Progenitor cell of endocrine pancreas (in vitro differentiated cells): Measurements from ENCODE around the gene TIMP2. TPM values are rescaled to one million over a fixed set of nuclear protein-coding genes. Genes with fewer than 3 reads are reported as not detected.
"Not testable (repeated sequence)": the region's sequence is repeated elsewhere in the genome, so short reads cannot be mapped to it uniquely, and the experiment has no call there.

Experiments
- DNase-seq: peaks from one replicate; pipeline ENCODE4 v3.0.0; 2021; ENCODE audit warnings: low spot score; ENCODE audit not compliant: unreplicated experiment
- H3K27ac Mint-ChIP-seq: 2 replicates; pipeline ENCODE4 v1.8.0; 2021; ENCODE audit warnings: mild to moderate bottlenecking, moderate library complexity, mixed read lengths
- H3K27me3 Mint-ChIP-seq: 2 replicates; pipeline ENCODE4 v1.8.0; 2021; ENCODE audit warnings: mixed read lengths
- H3K36me3 Mint-ChIP-seq: 2 replicates; pipeline ENCODE4 v1.8.0; 2022; ENCODE audit warnings: mixed read lengths; ENCODE audit not compliant: insufficient read depth
- H3K4me1 Mint-ChIP-seq: 2 replicates; pipeline ENCODE4 v1.8.0; 2021; ENCODE audit warnings: low read depth, mixed read lengths
- H3K4me3 Mint-ChIP-seq: 2 replicates; pipeline ENCODE4 v1.8.0; 2021; ENCODE audit warnings: low read depth, mild to moderate bottlenecking, moderate library complexity, mixed read lengths
- H3K9me3 Mint-ChIP-seq: 2 replicates; pipeline ENCODE4 v1.8.0; 2021; ENCODE audit warnings: low read depth, mixed read lengths
- CTCF ChIP-seq: fragments of 200-600 bp; sonication (generic); IDR thresholded peaks from one replicate; pipeline ENCODE4 v1.5.0; 2021; ENCODE audit warnings: antibody characterized with exemption, mild to moderate bottlenecking; ENCODE audit not compliant: unreplicated experiment
- total RNA-seq: library from RNA; stranded (reverse); gene quantifications from 2 replicates; pipeline ENCODE4 v1.2.1, GENCODE V29; 2021

TIMP2 gene
- total RNA-seq, 1 donor from 2014 or later: 51.4 TPM

GRCh38 chr17:78908426-78908825, 16.8 kb downstream of the TIMP2 start:
- Mint-ChIP-seq H3K27ac (peak overlapping the region; percentile 71), H3K4me1 (peaks cover 2% of the 10 kb centered on the region), H3K36me3 (peaks cover 4% of the 10 kb centered on the region), H3K9me3 (no peaks in the 10 kb centered on the region), H3K4me3 (no peak overlapping the region), H3K27me3 (no peaks in the 10 kb centered on the region)
- DNase-seq: no peak
- TF ChIP-seq CTCF: no peak

GRCh38 chr17:78905541-78905940, 19.6 kb downstream of the TIMP2 start:
- Mint-ChIP-seq H3K4me1 (peaks cover 13% of the 10 kb centered on the region), H3K27ac (no peak overlapping the region), H3K4me3 (no peak overlapping the region), H3K27me3 (no peaks in the 10 kb centered on the region), H3K9me3 (no peaks in the 10 kb centered on the region), H3K36me3 (peaks cover 2% of the 10 kb centered on the region)
- no peak for TF ChIP-seq CTCF
- DNase-seq: no peak

- Mint-ChIP-seq H3K4me1 (peaks cover 13% of the 10 kb centered on the region), H3K27ac (no peak overlapping the region), H3K4me3 (no peak overlapping the region), H3K9me3 (no peaks in the 10 kb centered on the region), H3K36me3 (no peaks in the 10 kb centered on the region), H3K27me3 (no peaks in the 10 kb centered on the region)
- no peak for DNase-seq
- no peak for TF ChIP-seq CTCF
These were observed 20.1 kb downstream of the TIMP2 start for GRCh38 chr17:78905116-78905515.

GRCh38 chr17:78904371-78904770, 20.8 kb downstream of the TIMP2 start:
- no peaks in the 10 kb centered on the region for H3K27me3 Mint-ChIP-seq

GRCh38 chr17:78903101-78903779, 21.9 kb downstream of the TIMP2 start, which contains the start of gene CEP295NL:
TSS of gene CEP295NL (minus strand) at chr17:78903201. CDS start at chr17:78901828, 1,373 bp downstream.
- no peaks in the 10 kb centered on the region for H3K36me3 Mint-ChIP-seq
- no peaks in the 10 kb centered on the region for H3K27me3 Mint-ChIP-seq
- H3K4me1 Mint-ChIP-seq: peaks cover 19% of the 10 kb centered on the region
- peak; percentile 48 for DNase-seq
- TF ChIP-seq CTCF: no peak
- H3K27ac Mint-ChIP-seq: peak within 1 kb of the TSS; percentile 90
- H3K9me3 Mint-ChIP-seq: no peaks in the 10 kb centered on the region
- no peak within 1 kb of the TSS for H3K4me3 Mint-ChIP-seq

More at GRCh38 chr17:78904371-78904770, 20.8 kb downstream of the TIMP2 start:
- no peak for DNase-seq
- H3K36me3 Mint-ChIP-seq: no peaks in the 10 kb centered on the region
- H3K9me3 Mint-ChIP-seq: no peaks in the 10 kb centered on the region
- H3K4me1 Mint-ChIP-seq: peaks cover 17% of the 10 kb centered on the region
- no peak overlapping the region for H3K4me3 Mint-ChIP-seq
- TF ChIP-seq CTCF: no peak
- no peak overlapping the region for H3K27ac Mint-ChIP-seq

GRCh38 chr17:78902231-78902630, 23.0 kb downstream of the TIMP2 start:
- Mint-ChIP-seq H3K4me1 (peaks cover 19% of the 10 kb centered on the region), H3K27ac (peak overlapping the region; percentile 90)
- H3K27me3 Mint-ChIP-seq, H3K9me3 Mint-ChIP-seq, H3K36me3 Mint-ChIP-seq, H3K4me3 Mint-ChIP-seq, DNase-seq: not testable (repeated sequence)
